Skin epidermis (tissue), 12 donors: ENCODE data around the gene PCCA.

Experiments
- H3K27ac ChIP-seq, 21 experiments: fragments of 200-600 bp; sonication (generic) in 11 of 21; one replicate each; pipeline ENCODE4 v1.5.0; 2020; ENCODE audit warnings: mild to moderate bottlenecking in 3 of 21, inconsistent platforms in 2 of 21, moderate library complexity in 2 of 21
- H3K4me3 ChIP-seq, 7 experiments: fragments of 200-600 bp; sonication (generic) in 2 of 7; one replicate each; pipeline ENCODE4 v1.5.0; 2020; ENCODE audit warnings: inconsistent platforms in 2 of 7, mild to moderate bottlenecking in 2 of 7, moderate library complexity in 1 of 7

Gene PCCA

GRCh38 chr13:100473501-100474044 lies 384.7 kb downstream of the PCCA start:
- no peak overlapping the region for H3K27ac ChIP-seq
- H3K4me3 ChIP-seq = no peak overlapping the region

GRCh38 chr13:100476963-100477362 lies 388.1 kb downstream of the PCCA start:
- no peak overlapping the region for H3K27ac ChIP-seq

GRCh38 chr13:100478107-100478809 lies 389.4 kb downstream of the PCCA start:
- Histone ChIP-seq H3K4me3 (no peak overlapping the region), H3K27ac (no peak overlapping the region)

More at GRCh38 chr13:100476963-100477362, 388.1 kb downstream of the PCCA start:
- H3K4me3 ChIP-seq = no peak overlapping the region

- no peak overlapping the region for H3K27ac ChIP-seq
Measured at GRCh38 chr13:100480676-100481075, 391.8 kb downstream of the PCCA start.

GRCh38 chr13:100483139-100483538 lies 394.2 kb downstream of the PCCA start:
- Histone ChIP-seq H3K27ac (no peak overlapping the region), H3K4me3 (no peak overlapping the region)

More at GRCh38 chr13:100480676-100481075, 391.8 kb downstream of the PCCA start:
- H3K4me3 ChIP-seq = no peak overlapping the region

GRCh38 chr13:100483841-100484381 lies 395.0 kb downstream of the PCCA start:
- Histone ChIP-seq H3K27ac (no peak overlapping the region), H3K4me3 (no peak overlapping the region)

- H3K27ac ChIP-seq = no peak overlapping the region
- H3K4me3 ChIP-seq = no peak overlapping the region
Measured at GRCh38 chr13:100484702-100485101, 395.8 kb downstream of the PCCA start.

- Histone ChIP-seq H3K27ac (no peak overlapping the region), H3K4me3 (no peak overlapping the region)
Measured at GRCh38 chr13:100485265-100485664, 396.4 kb downstream of the PCCA start.

GRCh38 chr13:100490692-100491091 lies 401.8 kb downstream of the PCCA start:
- H3K27ac ChIP-seq = peak overlapping the region in 1 of 21 experiments; percentile 29
- H3K4me3 ChIP-seq = no peak overlapping the region

GRCh38 chr13:100491164-100491842 lies 402.4 kb downstream of the PCCA start:
- peak overlapping the region in 3 of 21 experiments; percentile 11 to 29 (median 29) for H3K27ac ChIP-seq
- H3K4me3 ChIP-seq = no peak overlapping the region

- no peak overlapping the region for H3K27ac ChIP-seq
- no peak overlapping the region for H3K4me3 ChIP-seq
Measured at GRCh38 chr13:100493418-100493817, 404.5 kb downstream of the PCCA start.

- H3K4me3 ChIP-seq = no peak overlapping the region
- H3K27ac ChIP-seq = no peak overlapping the region
Measured at GRCh38 chr13:100495455-100495854, 406.6 kb downstream of the PCCA start.

GRCh38 chr13:100497389-100497788 lies 408.5 kb downstream of the PCCA start:
- Histone ChIP-seq H3K27ac (peak overlapping the region in 1 of 21 experiments; percentile 14), H3K4me3 (no peak overlapping the region)

- no peak overlapping the region for H3K4me3 ChIP-seq
Measured at GRCh38 chr13:100502446-100502845, 413.6 kb downstream of the PCCA start.

GRCh38 chr13:100503622-100504021 lies 414.7 kb downstream of the PCCA start:
- Histone ChIP-seq H3K27ac (no peak overlapping the region), H3K4me3 (no peak overlapping the region)

More at GRCh38 chr13:100502446-100502845, 413.6 kb downstream of the PCCA start:
- no peak overlapping the region for H3K27ac ChIP-seq

GRCh38 chr13:100506154-100506553 lies 417.3 kb downstream of the PCCA start:
- no peak overlapping the region for H3K4me3 ChIP-seq

GRCh38 chr13:100506600-100507422 lies 417.9 kb downstream of the PCCA start:
- Histone ChIP-seq H3K4me3 (no peak overlapping the region), H3K27ac (no peak overlapping the region)

More at GRCh38 chr13:100506154-100506553, 417.3 kb downstream of the PCCA start:
- no peak overlapping the region for H3K27ac ChIP-seq

- no peak overlapping the region for H3K27ac ChIP-seq
- no peak overlapping the region for H3K4me3 ChIP-seq
Measured at GRCh38 chr13:100508455-100508854, 419.6 kb downstream of the PCCA start.

- Histone ChIP-seq H3K4me3 (no peak overlapping the region), H3K27ac (no peak overlapping the region)
Measured at GRCh38 chr13:100508996-100509395, 420.1 kb downstream of the PCCA start.
